ENCODE data around the gene ARPC1A. TPM values are rescaled to one million over a fixed set of nuclear protein-coding genes. Genes with fewer than 3 reads are reported as not detected.
"Not testable (repeated sequence)": the region's sequence is repeated elsewhere in the genome, so short reads cannot be mapped to it uniquely, and the experiment has no call there.

The ARPC1A gene
- total RNA-seq, 1 donor from 2014 or later = 131 TPM

GRCh38 chr7:99311702-99312101 lies 14.0 kb upstream of the ARPC1A start:
- H3K4me3 ChIP-seq = no peak overlapping the region
- H3K4me1 ChIP-seq = peaks cover 7% of the 10 kb centered on the region
- intact Hi-C loops (cut with micrococcal nuclease) = loop anchor here (5.0 kb wide), 1 partner anchor 269 kb away; no protein-coding TSS in a partner anchor

GRCh38 chr7:99312316-99313203 lies 13.1 kb upstream of the ARPC1A start:
- intact Hi-C loops (cut with micrococcal nuclease) = loop anchor here (5.0 kb wide), 1 partner anchor 270 kb away; no protein-coding TSS in a partner anchor
- Histone ChIP-seq H3K4me3 (no peak overlapping the region), H3K36me3 (no peaks in the 10 kb centered on the region), H3K27me3 (ENCODE audit: low read depth) (no peaks in the 10 kb centered on the region), H3K4me1 (peaks cover 7% of the 10 kb centered on the region), H3K27ac (replicated peaks) (no peak overlapping the region), H3K9me3 (replicated peaks) (peaks cover 12% of the 10 kb centered on the region)
- TF ChIP-seq CTCF (IDR thresholded peaks at IDR 0.05; ENCODE audit: borderline replicate concordance) = peak; percentile 94
- DNase-seq = peak; percentile 58

More at GRCh38 chr7:99311702-99312101, 14.0 kb upstream of the ARPC1A start:
- TF ChIP-seq CTCF (IDR thresholded peaks at IDR 0.05; ENCODE audit: borderline replicate concordance) = no peak
- H3K9me3 ChIP-seq (replicated peaks) = peaks cover 12% of the 10 kb centered on the region
- no peak for DNase-seq
- H3K27ac ChIP-seq (replicated peaks) = no peak overlapping the region
- no peaks in the 10 kb centered on the region for H3K27me3 ChIP-seq (ENCODE audit: low read depth)
- no peaks in the 10 kb centered on the region for H3K36me3 ChIP-seq

GRCh38 chr7:99313204-99313573 lies 12.5 kb upstream of the ARPC1A start:
- Histone ChIP-seq H3K36me3 (no peaks in the 10 kb centered on the region), H3K4me1 (peaks cover 7% of the 10 kb centered on the region), H3K27ac (replicated peaks) (no peak overlapping the region), H3K4me3 (no peak overlapping the region), H3K9me3 (replicated peaks) (peaks cover 12% of the 10 kb centered on the region), H3K27me3 (ENCODE audit: low read depth) (no peaks in the 10 kb centered on the region)
- DNase-seq = no peak
- peak; percentile 13 for TF ChIP-seq CTCF (IDR thresholded peaks at IDR 0.05; ENCODE audit: borderline replicate concordance)
- intact Hi-C loops (cut with micrococcal nuclease) = loop anchor here (5.0 kb wide), 1 partner anchor 271 kb away; no protein-coding TSS in a partner anchor

- no peak for DNase-seq
- Histone ChIP-seq H3K4me1 (peaks cover 7% of the 10 kb centered on the region), H3K4me3 (no peak overlapping the region), H3K36me3 (no peaks in the 10 kb centered on the region), H3K9me3 (replicated peaks) (peaks cover 11% of the 10 kb centered on the region), H3K27me3 (ENCODE audit: low read depth) (no peaks in the 10 kb centered on the region), H3K27ac (replicated peaks) (no peak overlapping the region)
- intact Hi-C loops (cut with micrococcal nuclease) = loop anchor here (5.0 kb wide), 1 partner anchor 272 kb away; no protein-coding TSS in a partner anchor
- TF ChIP-seq CTCF (IDR thresholded peaks at IDR 0.05; ENCODE audit: borderline replicate concordance) = no peak
Measured at GRCh38 chr7:99314504-99314903, 11.2 kb upstream of the ARPC1A start.

- Histone ChIP-seq H3K27me3 (ENCODE audit: low read depth) (no peaks in the 10 kb centered on the region), H3K27ac (replicated peaks) (no peak overlapping the region), H3K4me1 (peaks cover 29% of the 10 kb centered on the region), H3K9me3 (replicated peaks) (no peaks in the 10 kb centered on the region), H3K4me3 (no peak overlapping the region), H3K36me3 (no peaks in the 10 kb centered on the region)
- no peak for DNase-seq
- intact Hi-C loops (cut with micrococcal nuclease) = no loop called here
- TF ChIP-seq CTCF (IDR thresholded peaks at IDR 0.05; ENCODE audit: borderline replicate concordance) = no peak
Measured at GRCh38 chr7:99320371-99320770, 5.3 kb upstream of the ARPC1A start.

- DNase-seq; H3K27ac ChIP-seq (replicated peaks); H3K27me3 ChIP-seq (ENCODE audit: low read depth); intact Hi-C loops (cut with micrococcal nuclease); H3K36me3 ChIP-seq; H3K4me3 ChIP-seq; H3K9me3 ChIP-seq (replicated peaks): not testable (repeated sequence)
- H3K4me1 ChIP-seq = peaks cover 52% of the 10 kb centered on the region
Measured at GRCh38 chr7:99322659-99323058, 3.0 kb upstream of the ARPC1A start.
